ENCODE measurements around the gene ZNF154. TPM values are rescaled to one million over a fixed set of nuclear protein-coding genes. Genes with fewer than 3 reads are reported as not detected.

The ZNF154 gene
- total RNA-seq, 1 donor from 2014 or later: 26.2 TPM

DNA sequence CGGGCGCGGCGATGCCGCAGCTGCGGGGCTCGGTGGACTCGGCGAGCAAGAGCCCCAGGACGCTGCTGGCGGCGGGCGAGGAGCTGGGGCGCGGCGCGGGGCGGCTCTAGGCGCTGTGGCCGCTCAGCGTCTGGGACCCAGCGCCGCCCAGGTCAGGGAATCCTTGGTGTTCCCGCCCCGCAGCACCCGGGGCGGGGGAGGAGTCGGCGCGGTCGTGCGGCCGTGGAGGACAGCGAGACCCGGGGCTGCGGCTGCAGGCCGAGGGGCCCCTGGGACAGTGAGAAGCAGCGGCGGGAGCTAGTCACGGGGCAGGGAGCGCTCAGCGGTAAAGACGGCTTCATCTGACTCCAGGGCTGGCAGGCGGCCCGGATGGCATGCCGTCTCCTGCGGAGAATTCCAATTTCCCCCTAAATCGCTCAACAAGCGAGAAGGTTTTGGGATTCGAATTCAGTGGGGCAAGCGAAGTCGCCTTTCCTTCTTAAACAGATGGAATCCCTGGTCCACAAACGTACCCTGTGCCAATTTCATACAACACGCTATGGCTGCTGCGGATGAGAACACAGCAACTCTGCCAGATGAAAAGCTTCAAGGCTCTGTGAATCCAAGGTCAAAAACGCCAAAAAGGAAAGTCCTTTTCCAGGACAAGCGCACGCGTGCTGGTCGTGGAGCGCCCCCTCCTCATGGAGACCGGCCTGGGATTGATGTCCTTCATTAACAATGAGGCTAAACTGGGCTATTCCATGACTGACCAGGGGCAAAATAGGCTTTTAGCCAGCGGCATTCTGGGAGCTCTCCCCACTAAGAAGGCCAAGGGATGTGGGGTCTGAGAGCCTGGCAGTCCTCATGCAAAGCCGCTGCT lies 44.5 kb downstream of the ZNF154 start:
- TF ChIP-seq, protein P1, sequence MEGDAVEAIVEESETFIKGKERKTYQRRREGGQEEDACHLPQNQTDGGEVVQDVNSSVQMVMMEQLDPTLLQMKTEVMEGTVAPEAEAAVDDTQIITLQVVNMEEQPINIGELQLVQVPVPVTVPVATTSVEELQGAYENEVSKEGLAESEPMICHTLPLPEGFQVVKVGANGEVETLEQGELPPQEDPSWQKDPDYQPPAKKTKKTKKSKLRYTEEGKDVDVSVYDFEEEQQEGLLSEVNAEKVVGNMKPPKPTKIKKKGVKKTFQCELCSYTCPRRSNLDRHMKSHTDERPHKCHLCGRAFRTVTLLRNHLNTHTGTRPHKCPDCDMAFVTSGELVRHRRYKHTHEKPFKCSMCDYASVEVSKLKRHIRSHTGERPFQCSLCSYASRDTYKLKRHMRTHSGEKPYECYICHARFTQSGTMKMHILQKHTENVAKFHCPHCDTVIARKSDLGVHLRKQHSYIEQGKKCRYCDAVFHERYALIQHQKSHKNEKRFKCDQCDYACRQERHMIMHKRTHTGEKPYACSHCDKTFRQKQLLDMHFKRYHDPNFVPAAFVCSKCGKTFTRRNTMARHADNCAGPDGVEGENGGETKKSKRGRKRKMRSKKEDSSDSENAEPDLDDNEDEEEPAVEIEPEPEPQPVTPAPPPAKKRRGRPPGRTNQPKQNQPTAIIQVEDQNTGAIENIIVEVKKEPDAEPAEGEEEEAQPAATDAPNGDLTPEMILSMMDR (conservative IDR thresholded peaks at IDR 0.05): no peak
- H3K27me3 Mint-ChIP-seq (ENCODE audit: low read depth): peaks cover 34% of the 10 kb centered on the region
- peaks cover 8% of the 10 kb centered on the region for H3K4me1 Mint-ChIP-seq
- H3K27ac Mint-ChIP-seq (ENCODE audit: unreplicated experiment): peak overlapping the region; percentile 96
- no peaks in the 10 kb centered on the region for H3K36me3 Mint-ChIP-seq (ENCODE audit: low read depth)
- DNase-seq (ENCODE audit: low read depth, low spot score): peak; percentile 55
- H3K9me3 Mint-ChIP-seq: no peaks in the 10 kb centered on the region
- peak overlapping the region; percentile 81 for H3K4me3 Mint-ChIP-seq

DNA sequence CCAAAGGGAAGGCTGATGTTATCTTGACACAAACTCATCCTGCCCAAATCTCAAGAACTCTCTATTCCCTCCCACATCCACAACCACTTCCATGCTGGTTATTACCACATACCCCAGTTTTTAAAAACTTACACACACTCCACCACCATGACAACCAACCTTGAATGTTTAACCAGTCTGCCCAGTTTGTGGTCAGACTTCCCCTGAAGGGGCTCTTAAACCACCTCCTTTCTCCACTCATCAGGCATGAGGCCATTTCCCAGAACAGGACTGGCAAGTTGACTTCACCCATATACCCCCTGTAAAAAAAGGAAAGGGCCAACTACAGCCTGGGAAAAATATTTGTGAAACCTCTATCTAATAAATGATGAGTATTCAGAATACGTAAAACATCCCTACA lies 52.7 kb downstream of the ZNF154 start:
- DNase-seq (ENCODE audit: low read depth, low spot score): no peak

DNA sequence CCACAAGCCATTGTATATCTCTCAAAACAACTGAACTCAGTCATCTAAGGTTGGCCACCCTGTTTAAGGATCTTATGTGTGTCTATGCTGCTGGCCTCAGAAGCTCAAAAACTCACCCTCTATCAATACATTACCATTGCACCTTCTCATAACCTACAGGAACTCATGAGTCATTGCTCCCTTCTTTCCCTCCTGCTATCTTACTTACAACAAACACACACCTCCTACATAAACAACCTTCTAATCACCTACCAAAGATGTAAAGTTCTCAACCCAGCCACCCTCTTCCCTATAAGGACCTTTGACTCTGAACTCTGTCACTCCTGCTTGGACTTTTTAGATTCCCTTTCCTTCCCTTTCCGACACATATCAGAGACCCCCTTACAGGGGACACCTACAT lies 53.6 kb downstream of the ZNF154 start:
- no peak for DNase-seq (ENCODE audit: low read depth, low spot score)
- Mint-ChIP-seq H3K4me1 (no peaks in the 10 kb centered on the region), H3K36me3 (ENCODE audit: low read depth) (no peaks in the 10 kb centered on the region), H3K9me3 (peaks cover 17% of the 10 kb centered on the region), H3K4me3 (no peak overlapping the region), H3K27ac (ENCODE audit: unreplicated experiment) (no peak overlapping the region), H3K27me3 (ENCODE audit: low read depth) (peaks cover 71% of the 10 kb centered on the region)
- TF ChIP-seq, protein P1 (conservative IDR thresholded peaks at IDR 0.05): no peak

More for the DNA sequence above, 52.7 kb downstream of the ZNF154 start:
- Mint-ChIP-seq H3K27me3 (ENCODE audit: low read depth) (peaks cover 78% of the 10 kb centered on the region), H3K4me3 (no peak overlapping the region), H3K4me1 (no peaks in the 10 kb centered on the region), H3K9me3 (peaks cover 16% of the 10 kb centered on the region), H3K36me3 (ENCODE audit: low read depth) (no peaks in the 10 kb centered on the region), H3K27ac (ENCODE audit: unreplicated experiment) (no peak overlapping the region)
- TF ChIP-seq, protein P1 (conservative IDR thresholded peaks at IDR 0.05): no peak

DNA sequence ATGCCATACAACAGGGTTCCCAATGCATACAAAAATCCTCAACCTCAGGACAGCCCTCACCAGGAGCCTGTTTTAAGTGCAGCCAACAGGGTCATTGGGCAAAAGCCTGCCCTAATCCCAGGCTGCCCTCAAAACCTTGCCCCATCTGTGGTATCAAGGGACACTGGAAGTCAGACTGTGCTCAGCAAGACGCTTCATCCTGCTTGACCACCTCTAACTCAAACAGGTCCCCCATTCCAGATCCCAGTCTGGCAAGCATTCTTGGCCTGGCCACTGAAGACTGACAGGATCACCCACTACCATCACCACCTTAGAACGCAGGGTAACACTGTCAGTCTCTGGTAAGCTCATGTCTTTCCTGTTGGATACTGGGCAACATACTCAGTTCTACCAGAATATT lies 55.3 kb downstream of the ZNF154 start:
- Mint-ChIP-seq H3K27me3 (ENCODE audit: low read depth) (peaks cover 53% of the 10 kb centered on the region), H3K4me3 (no peak overlapping the region), H3K27ac (ENCODE audit: unreplicated experiment) (no peak overlapping the region), H3K36me3 (ENCODE audit: low read depth) (no peaks in the 10 kb centered on the region), H3K9me3 (peaks cover 17% of the 10 kb centered on the region), H3K4me1 (no peaks in the 10 kb centered on the region)
- TF ChIP-seq, protein P1 (conservative IDR thresholded peaks at IDR 0.05): no peak
- no peak for DNase-seq (ENCODE audit: low read depth, low spot score)

DNA sequence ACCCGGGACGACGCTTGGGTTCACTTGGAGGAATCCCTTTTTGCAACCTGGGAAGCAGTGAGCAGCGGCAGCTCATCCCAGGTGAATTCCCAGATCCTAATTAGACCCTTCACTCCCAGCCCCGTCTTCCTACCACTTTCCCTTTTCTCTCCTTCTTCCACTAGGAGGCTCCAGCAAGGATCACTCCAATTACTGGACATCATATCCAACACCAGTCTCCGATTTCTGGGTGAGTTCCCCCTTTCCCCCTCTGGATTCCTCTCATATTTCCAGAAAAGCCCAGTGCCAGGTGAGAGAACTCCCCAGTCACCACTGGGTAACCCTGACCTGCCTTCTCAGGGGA lies 57.4 kb downstream of the ZNF154 start:
- H3K27ac Mint-ChIP-seq (ENCODE audit: unreplicated experiment): no peak overlapping the region
- TF ChIP-seq, protein P1 (conservative IDR thresholded peaks at IDR 0.05): no peak
- no peak overlapping the region for H3K4me3 Mint-ChIP-seq
- H3K27me3 Mint-ChIP-seq (ENCODE audit: low read depth): peaks cover 38% of the 10 kb centered on the region
- H3K9me3 Mint-ChIP-seq: peaks cover 17% of the 10 kb centered on the region
- DNase-seq (ENCODE audit: low read depth, low spot score): no peak
- no peaks in the 10 kb centered on the region for H3K4me1 Mint-ChIP-seq
- peaks cover 2% of the 10 kb centered on the region for H3K36me3 Mint-ChIP-seq (ENCODE audit: low read depth)
